NCI-H524 (cell line): ENCODE measurements around the gene FCHO2.

Experiments
- DNase-seq, 2 experiments: peaks; one replicate each; lab custom pipeline; 2025; lab: John Stamatoyannopoulos, UW

FCHO2 gene

GRCh38 chr5:73111536-73111935 lies 155.7 kb downstream of the FCHO2 start:
- no peak for DNase-seq

GRCh38 chr5:73112359-73112758 lies 156.5 kb downstream of the FCHO2 start:
- DNase-seq = no peak

DNA sequence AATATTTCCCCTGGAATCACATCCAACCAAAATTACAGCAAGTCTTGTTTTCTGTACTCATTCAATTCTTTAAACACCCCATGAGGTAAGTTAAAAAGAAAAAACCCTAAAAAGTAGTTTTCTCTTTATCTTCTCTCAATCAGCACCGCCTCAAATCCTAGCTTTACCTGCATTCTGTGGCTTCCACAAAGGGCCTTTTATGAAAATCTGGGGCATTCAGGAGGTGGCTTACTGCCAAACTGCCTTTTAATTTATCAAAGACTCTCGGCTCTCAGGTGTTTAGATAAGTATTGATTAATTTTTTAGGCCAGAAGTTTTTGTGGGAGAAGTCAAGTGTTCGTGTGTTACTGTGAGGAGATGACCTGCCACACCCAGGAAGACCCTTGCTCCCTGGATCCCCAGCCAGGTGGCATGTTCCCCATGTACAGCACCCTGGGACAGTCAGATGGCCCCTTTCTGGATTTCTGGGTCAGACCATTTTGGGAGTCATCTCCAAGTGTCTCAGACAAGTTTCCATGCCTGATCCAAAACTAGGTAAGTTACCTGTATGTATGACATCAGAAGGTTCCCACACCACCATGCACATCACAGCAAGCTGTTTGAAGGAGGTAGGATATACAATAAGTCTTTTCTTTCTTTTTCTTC lies 158.3 kb downstream of the FCHO2 start:
- DNase-seq = no peak

DNA sequence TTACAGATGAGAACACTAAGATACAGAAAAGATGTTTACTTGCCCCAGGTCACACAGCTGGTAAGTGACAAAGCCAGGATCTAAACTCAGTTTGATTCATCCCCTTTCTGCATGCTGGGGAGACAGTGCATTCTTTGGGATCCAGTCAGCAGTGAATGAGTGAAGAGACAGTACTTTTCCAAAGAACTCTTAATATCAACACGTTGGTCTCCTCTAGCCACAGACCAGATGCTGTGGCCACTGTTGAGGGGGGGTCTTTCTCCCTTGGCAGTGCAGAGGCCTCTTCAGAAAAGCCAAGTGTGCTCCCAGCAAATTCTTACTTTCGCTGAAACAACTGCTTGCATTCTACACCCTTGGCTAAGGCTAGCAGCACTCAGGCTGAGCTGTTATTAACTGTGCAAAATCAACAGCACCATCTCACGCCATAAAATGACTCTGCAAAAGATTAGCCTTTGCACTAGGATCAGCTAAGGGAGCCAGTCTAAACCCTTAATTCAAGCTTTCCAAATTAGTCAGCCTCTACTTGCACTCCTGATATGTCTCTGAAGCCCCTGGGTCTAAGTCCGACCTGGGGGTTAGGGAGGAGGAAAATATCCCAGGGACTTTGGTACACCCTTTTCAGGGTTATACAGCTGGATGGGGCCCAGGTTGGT lies 159.7 kb downstream of the FCHO2 start:
- DNase-seq = no peak

GRCh38 chr5:73116506-73116905 lies 160.7 kb downstream of the FCHO2 start:
- DNase-seq = no peak

- DNase-seq = no peak
These were observed 161.4 kb downstream of the FCHO2 start for GRCh38 chr5:73117088-73117740.

- DNase-seq = no peak
These were observed 162.6 kb downstream of the FCHO2 start for GRCh38 chr5:73118391-73118973.

DNA sequence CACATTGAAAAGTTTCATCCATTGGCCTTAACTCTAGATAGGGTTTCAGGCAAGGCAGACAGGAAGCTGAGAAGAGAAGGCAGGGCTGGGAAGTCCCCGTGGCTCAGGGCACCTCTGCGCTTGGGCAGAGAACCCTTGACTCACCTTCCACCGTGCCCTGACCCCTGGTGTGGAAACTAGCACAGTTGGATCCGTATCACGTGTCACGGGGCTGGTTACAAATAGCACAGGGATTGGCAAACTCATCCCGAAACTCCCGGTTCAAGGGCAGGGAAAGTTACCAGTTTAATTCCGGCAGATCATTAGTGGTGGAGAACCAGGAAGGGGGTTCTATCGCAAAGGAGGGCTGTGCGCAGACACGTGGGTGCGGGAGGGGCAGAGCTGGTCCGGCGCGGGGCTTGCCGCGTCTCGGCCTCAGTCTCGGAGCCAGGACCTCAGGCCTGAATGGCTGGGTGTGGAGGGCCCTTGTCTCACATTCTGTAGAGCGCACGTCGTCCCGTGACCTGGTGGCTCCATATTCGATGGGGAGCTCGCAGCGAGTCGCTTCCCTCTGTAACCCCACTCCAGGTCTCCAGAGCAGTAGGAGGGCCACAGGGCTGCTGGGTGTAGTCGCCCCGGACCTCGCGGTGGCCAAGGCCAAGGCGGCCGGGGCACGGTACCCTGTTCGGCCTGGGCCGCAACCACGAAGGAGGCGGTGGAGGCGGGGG lies 163.8 kb downstream of the FCHO2 start:
- DNase-seq = no peak

GRCh38 chr5:73120222-73121118 lies 164.6 kb downstream of the FCHO2 start, which contains the start of gene TMEM171:
TMEM171 (plus strand) TSS chr5:73120575; CDS start chr5:73123374, 2,799 bp downstream.
- no peak for DNase-seq

DNA sequence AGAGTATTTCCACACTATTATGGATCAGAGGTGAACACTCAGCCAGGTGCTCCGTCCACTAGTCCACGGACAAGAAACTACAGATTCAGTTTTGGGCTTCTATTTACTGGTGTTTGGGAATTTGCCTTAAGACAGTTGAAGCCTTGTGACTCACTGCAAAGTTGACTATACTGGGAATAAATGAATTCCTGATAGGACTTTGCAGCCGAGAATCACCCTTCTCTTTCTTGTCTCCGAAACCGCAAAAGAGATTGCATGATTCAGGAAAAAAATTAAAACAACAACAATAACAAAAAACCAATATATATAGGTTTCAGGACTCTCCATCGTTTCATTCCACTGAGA lies 165.2 kb downstream of the FCHO2 start:
- no peak for DNase-seq

DNA sequence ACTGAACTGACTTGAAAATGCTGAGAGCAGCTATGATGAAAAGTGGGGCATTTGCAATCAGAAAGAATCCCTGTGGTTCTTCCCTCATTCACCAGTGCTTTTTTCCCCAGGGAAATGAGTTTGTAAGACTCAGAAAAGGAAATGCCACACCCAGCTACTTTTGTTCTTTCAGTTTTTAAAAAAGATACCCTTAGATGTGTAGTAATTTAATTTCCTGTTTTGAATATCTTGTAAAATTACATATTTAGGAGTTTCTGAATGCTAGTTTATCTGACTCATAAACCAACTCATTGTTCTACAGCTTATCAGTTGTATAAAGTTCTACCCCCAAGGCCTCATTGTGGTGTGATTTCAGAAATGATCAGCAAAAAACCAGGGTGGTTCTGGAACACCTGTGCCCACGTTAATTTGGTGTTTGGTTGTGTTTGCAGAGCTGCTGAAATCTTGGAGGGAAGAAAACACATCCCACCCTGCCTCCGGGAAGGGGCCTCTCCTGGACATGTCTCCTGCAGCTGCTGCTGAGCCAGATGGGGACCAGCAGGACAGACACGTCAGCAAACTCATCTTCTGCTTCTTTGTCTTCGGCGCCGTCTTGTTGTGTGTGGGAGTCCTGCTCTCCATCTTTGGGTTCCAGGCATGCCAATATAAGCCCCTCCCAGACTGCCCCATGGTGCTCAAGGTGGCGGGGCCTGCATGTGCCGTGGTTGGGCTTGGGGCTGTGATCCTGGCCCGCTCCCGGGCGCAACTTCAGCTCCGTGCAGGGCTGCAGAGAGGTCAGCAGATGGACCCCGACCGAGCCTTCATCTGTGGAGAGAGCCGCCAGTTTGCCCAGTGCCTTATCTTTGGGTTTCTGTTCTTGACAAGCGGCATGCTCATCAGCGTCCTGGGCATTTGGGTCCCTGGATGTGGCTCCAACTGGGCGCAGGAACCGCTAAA lies 167.3 kb downstream of the FCHO2 start:
- DNase-seq = no peak

DNA sequence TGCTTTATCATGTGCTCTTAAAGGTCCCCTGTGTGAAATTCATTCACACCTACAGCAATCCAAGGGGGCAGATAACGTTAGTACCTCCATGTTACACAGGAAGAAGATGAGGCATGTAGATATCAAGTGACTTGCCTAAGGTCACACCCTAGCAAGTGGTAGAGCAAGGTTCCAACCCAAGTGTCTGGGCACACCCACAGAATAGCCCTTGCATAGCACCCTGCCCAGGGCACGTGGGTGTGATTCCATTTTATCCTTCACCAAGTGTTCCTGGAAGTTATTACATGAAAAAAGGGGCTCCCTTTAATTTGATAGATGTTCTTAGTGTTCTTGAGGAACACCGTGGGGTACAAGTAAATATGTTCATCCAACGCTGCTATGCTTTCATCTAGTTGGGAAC lies 169.4 kb downstream of the FCHO2 start:
- DNase-seq = no peak

GRCh38 chr5:73126381-73126780 lies 170.5 kb downstream of the FCHO2 start:
- DNase-seq = no peak

DNA sequence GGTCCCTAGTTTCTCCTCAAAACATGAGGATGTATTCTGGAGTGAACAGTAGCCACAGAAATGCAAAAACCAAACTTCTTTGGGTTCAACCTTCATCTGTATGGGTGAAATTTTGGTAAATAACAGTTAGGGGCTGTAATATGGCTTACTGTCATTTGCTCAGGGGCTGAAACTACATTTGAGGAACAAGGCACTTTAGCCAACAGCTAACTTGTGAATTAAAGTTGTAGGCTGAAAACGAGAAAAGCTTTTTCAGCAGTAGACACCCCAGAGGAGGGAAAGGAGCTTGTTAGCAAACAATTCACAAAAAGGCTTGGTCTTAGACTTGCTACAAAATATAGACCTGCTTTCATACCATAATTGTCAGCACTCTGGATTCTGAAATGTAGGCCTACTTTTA lies 171.1 kb downstream of the FCHO2 start:
- DNase-seq = no peak

DNA sequence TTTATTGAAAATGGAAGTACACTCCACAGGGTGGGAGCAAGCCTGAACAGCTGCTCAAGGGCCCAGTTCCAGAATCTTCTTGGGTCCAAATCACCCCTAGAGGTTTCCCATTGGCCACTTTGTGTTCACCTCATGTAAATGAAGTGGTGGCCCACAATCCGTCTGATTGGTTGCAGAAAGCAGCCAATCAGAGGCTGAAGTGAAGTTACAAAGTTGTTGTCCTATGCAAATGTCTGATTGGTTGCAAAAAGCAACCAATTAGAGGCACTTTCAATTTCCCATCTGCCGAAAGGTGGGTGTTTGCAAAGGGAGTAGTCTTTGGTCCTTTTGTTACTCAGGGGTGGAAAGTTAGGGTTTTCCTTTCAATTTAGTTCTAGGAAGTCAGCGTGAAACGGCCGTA lies 173.3 kb downstream of the FCHO2 start:
- DNase-seq = no peak

- no peak for DNase-seq
These were observed 175.0 kb downstream of the FCHO2 start for GRCh38 chr5:73130811-73131210.

GRCh38 chr5:73131711-73132425 lies 176.0 kb downstream of the FCHO2 start:
- DNase-seq = no peak

DNA sequence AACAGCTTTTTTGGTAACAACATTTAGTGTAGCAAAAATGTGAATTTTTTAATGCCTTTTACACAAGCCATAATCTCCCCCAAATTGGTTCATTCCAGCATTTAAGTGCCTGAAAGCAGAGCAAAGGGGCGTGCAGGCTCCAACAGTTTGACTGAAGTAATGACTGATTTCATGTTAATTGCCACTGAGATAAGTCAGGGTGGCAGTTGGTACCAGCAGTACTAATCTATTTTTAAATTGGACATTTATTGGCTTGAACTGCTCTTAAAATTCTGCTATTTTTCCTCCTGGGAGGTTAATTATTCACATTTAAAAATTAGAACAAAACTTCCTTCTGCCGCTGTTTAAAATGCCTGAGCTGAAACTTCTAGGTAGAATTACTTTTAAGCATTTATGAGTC lies 176.9 kb downstream of the FCHO2 start:
- no peak for DNase-seq

DNA sequence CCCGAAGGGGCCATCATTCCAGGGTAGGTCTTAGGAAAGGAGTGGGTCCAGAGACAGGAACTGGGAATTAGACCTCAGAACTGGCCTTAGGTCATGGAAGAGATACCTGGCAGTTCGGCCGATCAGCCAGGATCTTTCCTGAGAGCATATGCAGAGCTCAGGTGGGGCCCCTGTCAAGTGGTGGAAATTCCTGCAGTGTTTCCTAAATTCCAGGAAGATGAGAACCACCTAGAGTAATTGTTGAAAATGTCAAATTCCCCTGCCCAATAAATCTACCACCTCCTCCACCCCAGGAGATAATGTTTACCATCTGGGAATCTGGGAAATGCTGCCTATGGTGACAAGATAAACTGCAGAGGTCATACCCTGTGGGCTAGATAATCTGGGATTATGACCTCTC lies 179.2 kb downstream of the FCHO2 start:
- no peak for DNase-seq
